OCI-LY3 (cell line): ENCODE measurements around the gene TEX47.
A peak's percentile ranks its signal among the peaks of the same experiment; 100 is the strongest.

Source experiments
- H2AFZ ChIP-seq: fragments of 200-600, 300-600 bp; shearing (Covaris generic); 2 replicates; pipeline ENCODE4 v1.6.0; 2014; ENCODE audit warnings: antibody characterized with exemption, low read depth, low read length
- H3K27ac ChIP-seq: fragments of 200-600, 300-600 bp; sonication (generic); 2 replicates; pipeline ENCODE4 v1.5.1; 2014; ENCODE audit warnings: mild to moderate bottlenecking, low read length, moderate library complexity, mixed read lengths
- H3K27me3 ChIP-seq: fragments of 200-600, 300-600 bp; sonication (generic); 2 replicates; pipeline ENCODE4 v1.6.1; 2014; ENCODE audit warnings: low read depth, low read length, mixed read lengths
- H3K36me3 ChIP-seq: fragments of 200-600, 300-600 bp; sonication (generic); replicated peaks from 2 replicates; pipeline ENCODE3; 2014; ENCODE audit warnings: low read depth, low read length, mixed read lengths
- H3K4me1 ChIP-seq: fragments of 300-600, 200-600 bp; sonication (generic); 2 replicates; pipeline ENCODE4 v1.6.1; 2014; ENCODE audit warnings: low read length, mixed read lengths
- H3K4me2 ChIP-seq: fragments of 200-600, 300-600 bp; sonication (generic); 2 replicates; pipeline ENCODE4 v1.6.1; 2014; ENCODE audit warnings: low read length, mixed read lengths
- H3K4me3 ChIP-seq: fragments of 300-600, 200-600 bp; sonication (generic); 2 replicates; pipeline ENCODE4 v1.5.1; 2014; ENCODE audit warnings: antibody characterized with exemption, mild to moderate bottlenecking, low read length, moderate library complexity
- H3K79me2 ChIP-seq: fragments of 300-600, 200-600 bp; shearing (Covaris generic); 2 replicates; pipeline ENCODE4 v1.6.1; 2014; ENCODE audit warnings: mild to moderate bottlenecking, low read length, mixed read lengths
- H3K9ac ChIP-seq: fragments of 300-600, 200-600 bp; shearing (Covaris generic); 2 replicates; pipeline ENCODE4 v1.6.0; 2014; ENCODE audit warnings: mild to moderate bottlenecking, low read length, moderate library complexity
- H3K9me3 ChIP-seq: fragments of 200-600, 300-600 bp; shearing (Covaris generic); 2 replicates; pipeline ENCODE4 v1.6.1; 2014; ENCODE audit warnings: low read length, mixed read lengths; ENCODE audit not compliant: insufficient read depth
- H4K20me1 ChIP-seq: fragments of 200-600, 300-600 bp; sonication (generic); 2 replicates; pipeline ENCODE4 v1.6.1; 2016; ENCODE audit warnings: low read length, mixed read lengths; ENCODE audit not compliant: insufficient read depth
- CTCF ChIP-seq: fragments of 200-600, 300-600 bp; sonication (generic); IDR thresholded peaks from 2 replicates; pipeline ENCODE4 v1.5.1; 2014; ENCODE audit warnings: antibody characterized with exemption, low read length, low read depth
- EZH2phosphoT487 ChIP-seq: fragments of 200-600 bp; shearing (Covaris generic); IDR thresholded peaks from 2 replicates; pipeline ENCODE4 v1.6.1; 2018; ENCODE audit warnings: antibody characterized with exemption, mixed run types, low read depth

TEX47 gene

GRCh38 chr7:88795553-88795952 is at the start of gene TEX47:
Gene TEX47, minus strand, starts transcription at chr7:88795737. Its CDS starts 795 bp downstream, at chr7:88794942.
- Histone ChIP-seq H3K4me2 (no peak within 1 kb of the TSS), H3K4me3 (no peak within 1 kb of the TSS), H4K20me1 (no peaks in the 10 kb centered on the region), H2AFZ (no peak within 1 kb of the TSS), H3K27me3 (no peaks in the 10 kb centered on the region), H3K4me1 (no peaks in the 10 kb centered on the region), H3K9me3 (no peaks in the 10 kb centered on the region), H3K9ac (no peak within 1 kb of the TSS), H3K36me3 (no peaks in the 10 kb centered on the region), H3K79me2 (no peaks in the 10 kb centered on the region), H3K27ac (no peak within 1 kb of the TSS)
- TF ChIP-seq EZH2phosphoT487: no peak

GRCh38 chr7:88845091-88845490 is 49.6 kb upstream of the TEX47 start:
- TF ChIP-seq EZH2phosphoT487: no peak
- TF ChIP-seq CTCF: no peak
- Histone ChIP-seq H3K27me3 (no peaks in the 10 kb centered on the region), H4K20me1 (no peaks in the 10 kb centered on the region), H3K9ac (no peak overlapping the region), H2AFZ (no peak overlapping the region), H3K4me2 (no peak overlapping the region), H3K4me1 (no peaks in the 10 kb centered on the region), H3K27ac (no peak overlapping the region), H3K36me3 (no peaks in the 10 kb centered on the region), H3K79me2 (no peaks in the 10 kb centered on the region), H3K4me3 (no peak overlapping the region), H3K9me3 (no peaks in the 10 kb centered on the region)

- Histone ChIP-seq H3K9ac (no peak overlapping the region), H3K27me3 (no peaks in the 10 kb centered on the region), H3K4me1 (no peaks in the 10 kb centered on the region), H3K36me3 (no peaks in the 10 kb centered on the region), H2AFZ (no peak overlapping the region), H3K4me2 (no peak overlapping the region), H3K27ac (no peak overlapping the region), H3K9me3 (no peaks in the 10 kb centered on the region), H3K79me2 (no peaks in the 10 kb centered on the region), H3K4me3 (no peak overlapping the region), H4K20me1 (no peaks in the 10 kb centered on the region)
- TF ChIP-seq CTCF (no peak), EZH2phosphoT487 (no peak)
Observed at GRCh38 chr7:88842201-88842600, 46.7 kb upstream of the TEX47 start.

- TF ChIP-seq EZH2phosphoT487 (no peak), CTCF (peak; percentile 64)
- Histone ChIP-seq H2AFZ (no peak overlapping the region), H3K27ac (no peak overlapping the region)
Observed at GRCh38 chr7:88835147-88835728, 39.7 kb upstream of the TEX47 start.

More at GRCh38 chr7:88835147-88835728, 39.7 kb upstream of the TEX47 start:
- Histone ChIP-seq H4K20me1 (no peaks in the 10 kb centered on the region), H3K79me2 (no peaks in the 10 kb centered on the region), H3K4me2 (no peak overlapping the region), H3K4me3 (no peak overlapping the region), H3K27me3 (no peaks in the 10 kb centered on the region), H3K9me3 (no peaks in the 10 kb centered on the region), H3K4me1 (no peaks in the 10 kb centered on the region), H3K36me3 (no peaks in the 10 kb centered on the region), H3K9ac (no peak overlapping the region)
